ENCODE results near the gene HNRNPC. TPM values are rescaled to one million over a fixed set of nuclear protein-coding genes. Genes with fewer than 3 reads are reported as not detected.

Gene HNRNPC
- polyA plus RNA-seq, 1 donor from 2014 or later: 1,176 TPM

DNA sequence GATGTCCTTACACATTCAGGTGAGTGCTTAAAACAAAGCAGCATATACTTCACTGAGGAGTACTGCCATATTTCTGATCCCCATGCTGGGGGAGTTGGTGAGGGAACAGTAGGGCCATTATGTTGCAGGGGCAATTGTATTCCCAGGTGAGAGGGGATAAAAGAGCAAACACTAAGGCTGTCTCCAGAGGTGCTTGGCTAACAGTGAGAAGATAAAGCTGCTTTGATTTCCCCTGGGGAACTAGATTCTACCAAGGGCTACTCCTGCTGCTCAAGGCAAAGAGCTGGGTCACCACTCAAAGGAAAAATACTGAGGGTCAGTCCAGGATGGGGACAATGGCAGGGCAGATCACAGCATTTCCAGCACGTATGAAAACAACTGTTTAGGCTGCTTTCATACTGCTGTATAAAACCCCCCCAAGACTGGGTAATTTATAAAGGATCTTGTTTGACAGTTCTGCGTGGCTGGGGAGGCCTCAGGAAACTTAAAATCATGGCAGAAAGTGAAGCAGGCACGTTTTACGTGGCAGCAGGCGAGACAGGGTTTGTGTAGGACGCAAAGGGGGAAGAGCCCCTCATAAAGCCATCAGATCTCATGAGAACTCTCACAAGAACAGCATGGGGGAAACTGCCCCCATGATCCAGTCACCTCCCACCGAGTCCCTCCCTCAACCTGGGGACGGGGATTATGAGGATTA, 65.6 kb downstream of the HNRNPC start:
- Histone ChIP-seq H3K36me3 (ENCODE audit: insufficient read depth, low read length) (no peaks in the 10 kb centered on the region), H3K79me2 (replicated peaks; ENCODE audit: insufficient read depth, low read length) (no peaks in the 10 kb centered on the region), H3K4me3 (ENCODE audit: low read length) (no peak overlapping the region), H3F3A (ENCODE audit: insufficient read depth, low read length, poor library complexity, severe bottlenecking) (peaks cover 4% of the 10 kb centered on the region), H3K27ac (ENCODE audit: low read length) (no peak overlapping the region), H3K4me2 (ENCODE audit: low read length) (no peak overlapping the region), H3K9ac (ENCODE audit: low read length) (no peak overlapping the region), H3K9me3 (ENCODE audit: low read length) (no peaks in the 10 kb centered on the region), H3K9me2 (ENCODE audit: insufficient read depth, low read length) (no peaks in the 10 kb centered on the region), H3K27me3 (ENCODE audit: insufficient read depth, low read depth, low read length) (no peaks in the 10 kb centered on the region), H2AFZ (ENCODE audit: low read depth, low read length) (no peak overlapping the region), H4K20me1 (ENCODE audit: insufficient read depth) (no peaks in the 10 kb centered on the region)
- TF ChIP-seq POLR2AphosphoS5 (IDR thresholded peaks at IDR 0.05) (peak; percentile 8), TAF1 (IDR thresholded peaks at IDR 0.05; ENCODE audit: low read depth) (no peak)
- TF ChIP-seq, protein P1, sequence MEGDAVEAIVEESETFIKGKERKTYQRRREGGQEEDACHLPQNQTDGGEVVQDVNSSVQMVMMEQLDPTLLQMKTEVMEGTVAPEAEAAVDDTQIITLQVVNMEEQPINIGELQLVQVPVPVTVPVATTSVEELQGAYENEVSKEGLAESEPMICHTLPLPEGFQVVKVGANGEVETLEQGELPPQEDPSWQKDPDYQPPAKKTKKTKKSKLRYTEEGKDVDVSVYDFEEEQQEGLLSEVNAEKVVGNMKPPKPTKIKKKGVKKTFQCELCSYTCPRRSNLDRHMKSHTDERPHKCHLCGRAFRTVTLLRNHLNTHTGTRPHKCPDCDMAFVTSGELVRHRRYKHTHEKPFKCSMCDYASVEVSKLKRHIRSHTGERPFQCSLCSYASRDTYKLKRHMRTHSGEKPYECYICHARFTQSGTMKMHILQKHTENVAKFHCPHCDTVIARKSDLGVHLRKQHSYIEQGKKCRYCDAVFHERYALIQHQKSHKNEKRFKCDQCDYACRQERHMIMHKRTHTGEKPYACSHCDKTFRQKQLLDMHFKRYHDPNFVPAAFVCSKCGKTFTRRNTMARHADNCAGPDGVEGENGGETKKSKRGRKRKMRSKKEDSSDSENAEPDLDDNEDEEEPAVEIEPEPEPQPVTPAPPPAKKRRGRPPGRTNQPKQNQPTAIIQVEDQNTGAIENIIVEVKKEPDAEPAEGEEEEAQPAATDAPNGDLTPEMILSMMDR (IDR thresholded peaks at IDR 0.05; ENCODE audit: poor library complexity, severe bottlenecking): no peak

DNA sequence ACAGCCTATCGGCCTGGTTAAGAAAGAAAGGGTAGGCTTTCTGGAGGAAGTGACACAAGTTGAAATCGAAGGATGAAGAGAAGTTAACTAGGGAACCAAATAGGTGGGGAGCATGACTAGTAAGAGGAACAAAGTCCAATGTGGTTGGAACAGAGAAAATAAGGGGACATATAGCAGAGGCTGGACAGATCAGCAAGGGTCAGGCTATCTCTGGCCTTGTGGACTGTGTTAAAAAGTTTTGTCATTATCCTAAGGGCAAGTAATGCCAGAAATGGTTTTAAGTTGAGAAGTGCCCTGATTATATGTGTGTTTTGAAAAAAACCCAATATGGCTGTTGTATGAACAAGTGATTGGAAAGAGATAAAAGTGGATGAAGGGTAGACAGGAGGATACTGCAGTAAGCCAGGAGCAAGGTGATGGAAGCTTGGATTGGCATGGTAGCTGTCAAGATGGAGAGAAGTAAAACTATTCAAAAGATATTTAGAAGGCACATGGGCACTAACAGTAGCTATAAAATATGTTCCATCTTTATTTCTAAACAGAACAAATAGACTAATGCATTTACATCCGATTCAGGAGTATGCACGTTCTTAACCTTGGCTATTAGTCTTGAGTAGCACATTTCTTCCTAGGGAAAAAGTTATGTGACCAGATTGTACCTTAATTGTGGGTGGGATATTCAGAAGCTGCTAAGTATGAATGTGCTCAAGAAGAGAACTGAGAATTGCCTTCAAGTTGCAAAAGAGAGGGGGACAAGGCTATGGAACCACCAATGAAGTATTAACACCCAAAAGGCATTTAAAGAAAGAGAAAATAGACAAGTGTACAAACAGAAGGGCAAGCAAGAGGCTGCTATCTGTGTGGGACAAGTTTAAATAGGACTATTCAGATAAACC, 66.5 kb downstream of the HNRNPC start:
- H3K36me3 ChIP-seq (ENCODE audit: insufficient read depth, low read length): no peaks in the 10 kb centered on the region
- no peaks in the 10 kb centered on the region for H3K27me3 ChIP-seq (ENCODE audit: insufficient read depth, low read depth, low read length)
- H3K79me2 ChIP-seq (replicated peaks; ENCODE audit: insufficient read depth, low read length): no peaks in the 10 kb centered on the region
- H3K9ac ChIP-seq (ENCODE audit: low read length): no peak overlapping the region
- TF ChIP-seq, protein P1 (IDR thresholded peaks at IDR 0.05; ENCODE audit: poor library complexity, severe bottlenecking): no peak
- no peak for TF ChIP-seq TAF1 (IDR thresholded peaks at IDR 0.05; ENCODE audit: low read depth)
- no peak for TF ChIP-seq EZH2 (IDR thresholded peaks at IDR 0.05; ENCODE audit: borderline replicate concordance, insufficient read depth, low read length, poor library complexity, severe bottlenecking)
- TF ChIP-seq SMC3 (conservative IDR thresholded peaks at IDR 0.05; ENCODE audit: poor library complexity): no peak
- TF ChIP-seq, protein P2, sequence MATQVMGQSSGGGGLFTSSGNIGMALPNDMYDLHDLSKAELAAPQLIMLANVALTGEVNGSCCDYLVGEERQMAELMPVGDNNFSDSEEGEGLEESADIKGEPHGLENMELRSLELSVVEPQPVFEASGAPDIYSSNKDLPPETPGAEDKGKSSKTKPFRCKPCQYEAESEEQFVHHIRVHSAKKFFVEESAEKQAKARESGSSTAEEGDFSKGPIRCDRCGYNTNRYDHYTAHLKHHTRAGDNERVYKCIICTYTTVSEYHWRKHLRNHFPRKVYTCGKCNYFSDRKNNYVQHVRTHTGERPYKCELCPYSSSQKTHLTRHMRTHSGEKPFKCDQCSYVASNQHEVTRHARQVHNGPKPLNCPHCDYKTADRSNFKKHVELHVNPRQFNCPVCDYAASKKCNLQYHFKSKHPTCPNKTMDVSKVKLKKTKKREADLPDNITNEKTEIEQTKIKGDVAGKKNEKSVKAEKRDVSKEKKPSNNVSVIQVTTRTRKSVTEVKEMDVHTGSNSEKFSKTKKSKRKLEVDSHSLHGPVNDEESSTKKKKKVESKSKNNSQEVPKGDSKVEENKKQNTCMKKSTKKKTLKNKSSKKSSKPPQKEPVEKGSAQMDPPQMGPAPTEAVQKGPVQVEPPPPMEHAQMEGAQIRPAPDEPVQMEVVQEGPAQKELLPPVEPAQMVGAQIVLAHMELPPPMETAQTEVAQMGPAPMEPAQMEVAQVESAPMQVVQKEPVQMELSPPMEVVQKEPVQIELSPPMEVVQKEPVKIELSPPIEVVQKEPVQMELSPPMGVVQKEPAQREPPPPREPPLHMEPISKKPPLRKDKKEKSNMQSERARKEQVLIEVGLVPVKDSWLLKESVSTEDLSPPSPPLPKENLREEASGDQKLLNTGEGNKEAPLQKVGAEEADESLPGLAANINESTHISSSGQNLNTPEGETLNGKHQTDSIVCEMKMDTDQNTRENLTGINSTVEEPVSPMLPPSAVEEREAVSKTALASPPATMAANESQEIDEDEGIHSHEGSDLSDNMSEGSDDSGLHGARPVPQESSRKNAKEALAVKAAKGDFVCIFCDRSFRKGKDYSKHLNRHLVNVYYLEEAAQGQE (IDR thresholded peaks at IDR 0.05; ENCODE audit: borderline replicate concordance): no peak
- TF ChIP-seq MXI1 (conservative IDR thresholded peaks at IDR 0.05; ENCODE audit: poor library complexity, severe bottlenecking): no peak
- TF ChIP-seq POLR2AphosphoS5 (IDR thresholded peaks at IDR 0.05): no peak
- no peak for TF ChIP-seq EP300 (conservative IDR thresholded peaks at IDR 0.05; ENCODE audit: poor library complexity, severe bottlenecking)
- no peak overlapping the region for H3K4me3 ChIP-seq (ENCODE audit: low read length)
- no peaks in the 10 kb centered on the region for H3K9me3 ChIP-seq (ENCODE audit: low read length)
- H3K4me2 ChIP-seq (ENCODE audit: low read length): no peak overlapping the region
- H3F3A ChIP-seq (ENCODE audit: insufficient read depth, low read length, poor library complexity, severe bottlenecking): peaks cover 4% of the 10 kb centered on the region
- H4K20me1 ChIP-seq (ENCODE audit: insufficient read depth): no peaks in the 10 kb centered on the region
- no peak overlapping the region for H3K27ac ChIP-seq (ENCODE audit: low read length)
- no peak overlapping the region for H2AFZ ChIP-seq (ENCODE audit: low read depth, low read length)
- H3K9me2 ChIP-seq (ENCODE audit: insufficient read depth, low read length): no peaks in the 10 kb centered on the region

Measured in neural cell (in vitro differentiated cells).